GM12892 (cell line): ENCODE results near the gene SHB.

Experiments used
- DNase-seq: peaks from one replicate; pipeline ENCODE4 v3.0.0; 2011; ENCODE audit not compliant: insufficient read length
- FAIRE-seq: peaks from 2 replicates; lab custom pipeline; 2011; peaks lifted over from hg19 to GRCh38; lab: Jason Lieb, UNC
- POLR2A ChIP-seq: IDR thresholded peaks from 2 replicates; pipeline ENCODE4 v1.6.1; 2011; ENCODE audit warnings: low read depth, low read length, control low read depth
- POLR2AphosphoS5 ChIP-seq: IDR thresholded peaks from 2 replicates; pipeline ENCODE4 v1.6.1; 2011; ENCODE audit warnings: low read depth, low read length, control low read depth
- TAF1 ChIP-seq: IDR thresholded peaks from 2 replicates; pipeline ENCODE4 v1.6.1; 2011; ENCODE audit warnings: low read depth, mild to moderate bottlenecking, control low read depth, low read length, borderline replicate concordance

Gene SHB

DNA sequence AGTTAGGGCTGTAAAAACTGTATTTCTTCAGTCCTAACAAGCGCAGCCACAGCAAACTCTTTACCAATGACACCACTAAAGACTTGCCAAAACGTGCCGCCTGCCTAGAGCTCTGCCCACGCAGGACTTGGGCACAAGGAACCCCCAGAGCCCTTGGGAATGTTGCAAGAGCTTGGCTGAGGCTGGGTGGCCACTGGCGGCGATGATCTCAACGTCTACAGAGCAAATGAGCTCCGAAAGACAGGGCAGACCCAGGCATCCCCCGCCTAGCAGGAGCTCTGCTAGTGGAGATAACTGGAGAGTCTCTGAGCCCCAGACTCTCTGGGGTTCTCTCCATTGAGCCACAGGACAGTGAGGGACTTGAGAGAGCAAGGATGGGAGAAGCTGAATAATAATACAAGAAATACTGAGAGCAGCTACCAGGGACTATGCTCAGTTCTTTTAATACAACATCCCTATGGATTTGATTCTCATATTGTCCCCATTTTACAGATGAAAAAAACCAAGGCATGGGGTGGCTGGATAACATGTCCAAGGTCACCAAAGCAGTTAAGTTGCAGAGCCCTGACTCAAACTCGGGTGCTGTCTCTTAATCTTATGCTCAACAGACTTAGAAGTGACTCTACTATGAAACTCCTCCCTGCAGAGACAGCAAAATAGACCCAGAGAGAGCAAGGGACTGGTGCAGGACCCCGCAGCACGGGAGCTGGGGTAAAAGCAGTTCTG lies 32.5 kb downstream of the SHB start:
- no peak for DNase-seq
- TF ChIP-seq POLR2AphosphoS5 = no peak
- no peak for TF ChIP-seq TAF1
- FAIRE-seq = no peak

- no peak for DNase-seq
- no peak for TF ChIP-seq TAF1
- no peak for TF ChIP-seq POLR2AphosphoS5
- TF ChIP-seq POLR2A = no peak
- FAIRE-seq = no peak
Observed at GRCh38 chr9:38035873-38036272, 33.2 kb downstream of the SHB start.

DNA sequence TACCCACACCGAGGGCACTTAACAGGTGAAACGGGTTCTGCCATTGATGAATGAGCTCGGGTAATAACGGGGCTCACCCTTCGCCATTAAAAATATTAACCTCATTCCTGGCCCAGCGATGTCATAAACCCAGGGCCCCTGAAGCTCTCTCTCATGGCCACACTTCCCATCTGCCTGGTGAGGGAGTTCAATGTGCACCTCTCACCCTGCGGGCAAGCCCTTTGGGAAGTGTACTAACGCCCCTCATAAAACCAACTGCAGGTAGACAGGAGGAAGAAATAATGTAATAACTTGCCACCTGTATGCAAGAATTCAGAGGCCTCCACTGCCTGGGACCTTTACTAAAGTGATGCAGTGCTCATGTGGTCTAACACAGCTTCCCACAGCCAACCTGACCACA lies 35.1 kb downstream of the SHB start:
- DNase-seq (no peak), FAIRE-seq (no peak)
- TF ChIP-seq POLR2A = no peak
- no peak for TF ChIP-seq TAF1
- TF ChIP-seq POLR2AphosphoS5 = no peak

GRCh38 chr9:38032266-38033110 lies 36.5 kb downstream of the SHB start:
- TF ChIP-seq POLR2AphosphoS5 (no peak), TAF1 (no peak), POLR2A (no peak)
- no peak for FAIRE-seq
- no peak for DNase-seq

- TF ChIP-seq TAF1 = no peak
- no peak for TF ChIP-seq POLR2A
- no peak for TF ChIP-seq POLR2AphosphoS5
- FAIRE-seq = no peak
- no peak for DNase-seq
Observed at GRCh38 chr9:38031594-38031993, 37.4 kb downstream of the SHB start.

GRCh38 chr9:38030658-38031057 lies 38.4 kb downstream of the SHB start:
- FAIRE-seq (no peak), DNase-seq (no peak)
- no peak for TF ChIP-seq POLR2AphosphoS5
- no peak for TF ChIP-seq TAF1
- TF ChIP-seq POLR2A = no peak

DNA sequence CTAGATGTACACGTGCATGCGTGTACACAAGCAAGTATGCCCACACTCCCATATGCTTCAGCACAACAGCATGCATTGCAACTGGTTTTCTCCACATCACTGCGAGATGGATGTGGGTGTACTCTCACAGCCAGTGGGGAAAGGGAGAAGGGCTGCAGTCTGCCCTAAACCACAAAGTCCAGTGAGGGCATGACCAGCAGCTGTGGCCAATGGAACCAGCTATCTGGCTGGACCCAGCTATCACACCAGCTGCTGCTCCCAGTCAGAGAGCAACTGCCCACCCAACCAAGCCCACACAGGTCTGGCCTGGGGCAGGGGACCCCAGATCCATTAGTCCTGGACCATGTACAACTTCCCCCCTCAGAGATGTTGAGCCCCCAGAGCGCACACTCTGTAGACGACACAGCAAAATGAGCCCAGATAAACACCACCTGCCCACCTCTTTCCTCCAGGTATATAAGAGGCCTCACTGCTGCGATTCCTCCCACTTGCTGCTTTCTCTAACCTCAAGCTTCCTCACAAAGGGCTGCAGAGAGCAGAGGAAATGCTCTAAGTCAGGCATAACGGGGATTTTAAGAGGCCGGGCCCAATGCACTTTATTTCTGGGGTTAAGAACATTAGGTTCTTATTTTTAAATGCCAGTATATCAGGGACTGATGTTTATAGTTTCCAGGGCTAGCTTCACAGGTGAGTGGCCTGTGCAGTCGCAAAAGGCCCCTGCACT lies 39.0 kb downstream of the SHB start:
- DNase-seq = no peak
- no peak for FAIRE-seq
- no peak for TF ChIP-seq POLR2A
- no peak for TF ChIP-seq TAF1
- TF ChIP-seq POLR2AphosphoS5 = no peak

DNA sequence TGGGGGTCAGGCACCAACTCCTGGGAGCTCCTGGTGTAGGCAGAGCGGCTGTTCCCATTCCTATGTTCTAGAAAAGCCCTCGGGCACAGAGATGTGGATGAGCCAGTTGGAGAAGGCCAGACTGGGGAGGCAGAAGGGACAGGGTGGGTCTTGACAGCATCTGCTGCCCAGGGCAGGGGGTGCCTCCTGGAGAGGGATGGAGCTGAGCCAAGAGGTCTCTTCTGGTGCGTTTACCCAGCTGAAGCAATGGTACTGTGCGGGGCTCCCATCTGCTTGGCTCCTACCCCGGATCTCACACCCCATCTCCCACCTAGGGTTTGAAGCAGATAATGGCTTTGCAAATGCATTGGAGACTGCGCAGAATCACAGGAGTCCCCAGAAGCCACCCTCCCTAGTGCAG lies 41.3 kb downstream of the SHB start:
- TF ChIP-seq POLR2AphosphoS5 (no peak), TAF1 (no peak), POLR2A (no peak)
- no peak for DNase-seq
- FAIRE-seq = no peak

DNA sequence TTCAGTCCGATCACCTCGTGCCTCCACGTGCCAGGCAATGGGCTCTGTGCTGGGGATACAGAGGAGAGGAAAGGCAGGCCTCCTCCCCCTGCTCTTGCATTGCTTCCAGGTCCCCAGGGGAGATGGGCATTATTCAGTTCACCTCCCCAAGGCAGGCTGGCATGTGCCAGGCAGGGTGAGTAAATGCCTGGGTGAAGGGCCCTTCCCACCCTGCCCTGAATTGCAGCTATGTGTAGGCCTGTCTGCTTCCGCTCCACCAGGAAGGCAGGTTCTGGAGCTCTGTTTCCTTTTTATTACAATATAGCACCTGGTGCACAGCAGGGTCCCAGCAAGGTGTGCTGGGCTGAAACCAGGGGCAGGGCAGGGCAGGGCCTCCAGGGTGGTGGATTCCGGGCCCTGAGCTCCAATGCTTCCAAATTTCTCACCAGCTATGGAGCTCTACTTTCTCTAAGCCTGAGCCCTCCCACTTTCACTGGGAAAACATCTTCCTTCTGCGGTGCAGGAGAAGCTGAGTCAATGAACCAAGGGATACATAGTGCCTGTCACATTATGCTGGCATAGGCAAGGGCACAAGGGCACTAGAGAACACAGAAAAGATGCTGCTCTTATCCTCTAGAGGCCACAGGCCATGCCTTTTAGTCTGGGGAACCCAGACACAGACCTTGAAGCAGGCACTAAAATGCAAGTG lies 42.0 kb downstream of the SHB start:
- TF ChIP-seq TAF1 = no peak
- TF ChIP-seq POLR2A = no peak
- no peak for TF ChIP-seq POLR2AphosphoS5
- DNase-seq (no peak), FAIRE-seq (no peak)

- no peak for FAIRE-seq
- TF ChIP-seq POLR2AphosphoS5 = no peak
- TF ChIP-seq TAF1 = no peak
- TF ChIP-seq POLR2A = no peak
- no peak for DNase-seq
Observed at GRCh38 chr9:38026021-38026809, 42.8 kb downstream of the SHB start.

DNA sequence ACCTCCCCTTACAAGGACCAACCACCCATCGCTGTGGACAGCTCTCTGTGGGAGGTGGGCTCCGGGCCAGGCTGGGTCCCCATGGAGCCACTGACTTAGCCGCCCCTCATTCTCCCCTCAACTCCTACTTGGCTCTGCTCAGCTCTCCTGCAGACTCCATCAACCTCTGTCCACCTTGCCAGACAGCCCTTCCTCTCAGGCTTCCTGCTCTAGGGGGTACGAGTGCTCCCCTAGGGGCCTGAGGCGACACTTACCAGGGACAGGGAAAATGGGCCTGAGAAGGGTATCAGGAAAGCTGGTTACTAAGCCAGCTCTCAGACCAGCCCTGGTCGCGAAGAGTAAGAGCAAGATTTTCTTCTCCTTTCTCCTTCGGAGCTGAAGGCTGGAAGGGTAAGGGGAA lies 43.9 kb downstream of the SHB start:
- DNase-seq (no peak), FAIRE-seq (no peak)
- TF ChIP-seq POLR2AphosphoS5 (no peak), POLR2A (no peak), TAF1 (no peak)
